GM23338 (cell line): ENCODE measurements around the gene GNAI2. TPM values are rescaled to one million over a fixed set of nuclear protein-coding genes. Genes with fewer than 3 reads are reported as not detected.

Experiments used
- ATAC-seq: fragments of 200-7000 bp; cut with Tn5 transposase; 3 replicates; pipeline ENCODE4 v1.9.1; 2020
- DNase-seq: peaks from one replicate; pipeline ENCODE4 v3.0.0-alpha.2; 2015; ENCODE audit warnings: low spot score
- H2AFZ ChIP-seq: fragments of 200-600 bp; sonication (generic); 2 replicates; pipeline ENCODE4 v1.8.0; 2016; ENCODE audit warnings: antibody characterized with exemption, mild to moderate bottlenecking, moderate library complexity
- H3F3A ChIP-seq: fragments of 200-600 bp; sonication (generic); replicated peaks from 2 replicates; pipeline ENCODE4 v1.8.0; 2017; ENCODE audit warnings: antibody characterized with exemption, mixed run types, low read depth
- H3K27ac ChIP-seq: fragments of 200-600 bp; sonication (generic); 2 replicates; pipeline ENCODE4 v1.6.1; 2016; ENCODE audit warnings: low read depth
- H3K27me3 ChIP-seq: fragments of 200-600 bp; sonication (generic); 2 replicates; pipeline ENCODE4 v1.8.0; 2016; ENCODE audit warnings: mild to moderate bottlenecking, mixed run types, moderate library complexity; ENCODE audit not compliant: insufficient read depth
- H3K36me3 ChIP-seq: fragments of 200-600 bp; sonication (generic); 2 replicates; pipeline ENCODE4 v1.8.0; 2016; ENCODE audit warnings: mild to moderate bottlenecking; ENCODE audit not compliant: insufficient read depth
- H3K4me1 ChIP-seq: fragments of 200-600 bp; sonication (generic); 2 replicates; pipeline ENCODE4 v1.8.0; 2016; ENCODE audit warnings: mild to moderate bottlenecking, moderate library complexity; ENCODE audit not compliant: insufficient read depth
- H3K4me2 ChIP-seq: fragments of 200-600 bp; sonication (generic); 2 replicates; pipeline ENCODE4 v1.7.1; 2017; ENCODE audit warnings: mixed run types
- H3K4me3 ChIP-seq: fragments of 200-600 bp; sonication (generic); 2 replicates; pipeline ENCODE4 v1.6.1; 2016; ENCODE audit warnings: mixed run types
- H3K79me2 ChIP-seq: fragments of 200-600 bp; sonication (generic); replicated peaks from 2 replicates; pipeline ENCODE4 v1.8.0; 2017; ENCODE audit warnings: mild to moderate bottlenecking; ENCODE audit not compliant: insufficient read depth
- H3K9me2 ChIP-seq: fragments of 200-600 bp; sonication (generic); 2 replicates; pipeline ENCODE4 v1.8.0; 2017; ENCODE audit not compliant: insufficient read depth
- H4K20me1 ChIP-seq: fragments of 200-600 bp; sonication (generic); replicated peaks from 2 replicates; pipeline ENCODE4 v1.8.0; 2017; ENCODE audit warnings: mild to moderate bottlenecking; ENCODE audit not compliant: insufficient read depth
- H3K27ac Mint-ChIP-seq: 2 replicates; pipeline ENCODE4 v1.8.0; 2020; ENCODE audit warnings: inconsistent platforms, mild to moderate bottlenecking, moderate library complexity, mixed read lengths
- H3K27me3 Mint-ChIP-seq: 3 replicates; pipeline ENCODE4 v1.8.0; 2022; ENCODE audit warnings: low read depth, mild to moderate bottlenecking, moderate library complexity, mixed read lengths, inconsistent platforms; ENCODE audit not compliant: insufficient read depth, poor library complexity
- H3K36me3 Mint-ChIP-seq: 3 replicates; pipeline ENCODE4 v1.8.0; 2021; ENCODE audit warnings: low read depth, mild to moderate bottlenecking, inconsistent platforms, moderate library complexity, mixed read lengths
- H3K4me1 Mint-ChIP-seq: 3 replicates; pipeline ENCODE4 v1.8.0; 2020; ENCODE audit warnings: mild to moderate bottlenecking, inconsistent platforms, mixed read lengths
- H3K4me3 Mint-ChIP-seq: 3 replicates; pipeline ENCODE4 v1.8.0; 2021; ENCODE audit warnings: moderate library complexity, mild to moderate bottlenecking, inconsistent platforms, mixed read lengths
- H3K9me3 Mint-ChIP-seq: 3 replicates; pipeline ENCODE4 v1.8.0; 2020; ENCODE audit warnings: moderate library complexity, mild to moderate bottlenecking, inconsistent platforms, mixed read lengths
- CREB1 ChIP-seq: fragments of 250-450 bp; sonication (Bioruptor Pico); IDR thresholded peaks from 2 replicates; pipeline ENCODE4 v1.5.0; 2020; ENCODE audit warnings: low read depth, mild to moderate bottlenecking, moderate library complexity
- CTCF ChIP-seq, 2 experiments: fragments of 200-600 bp in 1 of 2; sonication (generic) in 1 of 2; conservative IDR thresholded peaks; 2 replicates each; pipeline versions ENCODE4 v1.5.1 to v1.6.1; 2016 to 2017; ENCODE audit warnings: antibody characterized with exemption in 2 of 2, low read depth in 2 of 2, mild to moderate bottlenecking in 2 of 2, moderate library complexity in 1 of 2
- EZH2 ChIP-seq: fragments of 200-600 bp; sonication (generic); IDR thresholded peaks from one replicate; pipeline ENCODE4 v1.8.0; 2017; ENCODE audit warnings: antibody characterized with exemption, mild to moderate bottlenecking, low read depth; ENCODE audit not compliant: unreplicated experiment
- EZH2phosphoT487 ChIP-seq: fragments of 200-600 bp; sonication (generic); IDR thresholded peaks from one replicate; pipeline ENCODE4 v1.8.1; 2018; ENCODE audit warnings: antibody characterized with exemption; ENCODE audit not compliant: unreplicated experiment
- JUNB ChIP-seq: IDR thresholded peaks from one replicate; pipeline ENCODE4 v1.6.1; 2016; ENCODE audit warnings: antibody characterized with exemption; ENCODE audit not compliant: unreplicated experiment
- NANOG ChIP-seq: IDR thresholded peaks from 2 replicates; pipeline ENCODE4 v1.6.1; 2016; ENCODE audit warnings: antibody characterized with exemption, borderline replicate concordance
- STAT1 ChIP-seq: IDR thresholded peaks from one replicate; pipeline ENCODE4 v1.6.1; 2016; ENCODE audit warnings: antibody characterized with exemption; ENCODE audit not compliant: unreplicated experiment
- ZNF114 ChIP-seq: fragments of 250-450 bp; sonication (Bioruptor Pico); IDR thresholded peaks from 2 replicates; pipeline ENCODE4 v1.5.0; 2020; ENCODE audit warnings: mild to moderate bottlenecking, moderate library complexity
- ZNF331 ChIP-seq: fragments of 250-450 bp; sonication (Bioruptor Pico); IDR thresholded peaks from 2 replicates; pipeline ENCODE4 v1.5.0; 2020; ENCODE audit warnings: low read depth, mild to moderate bottlenecking, moderate library complexity
- polyA plus RNA-seq: library from polyadenylated mRNA; unstranded; fragments of >200 nt; fragmentation: Nextera tagmentation; extraction: Ambion mirVana; gene quantifications from 2 replicates; pipeline ENCODE4 v1.2.1, GENCODE V29; 2016
- total RNA-seq: library from RNA; depleted of rRNA; stranded (reverse); fragments of >200 nt; shearing (Covaris generic); gene quantifications from 2 replicates; pipeline ENCODE4 v1.2.3, GENCODE V29; 2014
- TF ChIP-seq, protein P1 (sequence below): IDR thresholded peaks from 2 replicates; pipeline ENCODE4 v1.6.1; 2016; ENCODE audit warnings: antibody characterized with exemption
- TF ChIP-seq, protein P2 (sequence below): IDR thresholded peaks from one replicate; pipeline ENCODE4 v1.6.1; 2018; ENCODE audit warnings: antibody characterized with exemption; ENCODE audit not compliant: unreplicated experiment
- TF ChIP-seq, protein P3 (sequence below): fragments of 250-450 bp; sonication (Bioruptor Pico); IDR thresholded peaks from 2 replicates; pipeline ENCODE4 v1.5.0; 2020; ENCODE audit warnings: mild to moderate bottlenecking, moderate library complexity

The GNAI2 gene
- total and polyA plus RNA-seq, 2 experiments from 2014 or later = 138 to 153 TPM

DNA sequence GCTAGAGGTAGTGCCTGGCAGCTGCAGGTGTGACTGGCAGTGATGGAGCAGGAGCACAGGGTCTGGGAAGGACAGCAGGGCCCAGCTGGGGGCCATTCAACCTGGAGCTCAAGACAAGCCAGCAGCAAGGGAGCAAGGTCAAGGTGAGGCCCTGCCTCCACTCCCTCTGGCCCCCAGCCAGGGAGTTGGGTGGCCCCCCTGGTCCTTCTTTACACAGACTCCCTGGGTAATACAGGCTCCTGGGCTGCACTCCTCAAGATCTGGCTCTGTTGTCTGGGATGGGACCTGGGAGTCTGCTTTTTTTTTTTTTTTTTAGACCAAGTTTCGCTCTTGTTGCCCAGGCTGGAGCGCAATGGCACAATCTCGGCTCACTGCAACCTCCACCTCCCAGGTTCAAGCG is 14.5 kb downstream of the GNAI2 start:
- Histone ChIP-seq H4K20me1 (peaks cover 42% of the 10 kb centered on the region), H3K27ac (no peak overlapping the region), H3K36me3 (no peaks in the 10 kb centered on the region), H3K27me3 (no peaks in the 10 kb centered on the region), H3K79me2 (peaks cover 47% of the 10 kb centered on the region), H3K4me2 (no peak overlapping the region), H3K4me3 (no peak overlapping the region), H3K4me1 (peaks cover 15% of the 10 kb centered on the region), H2AFZ (no peak overlapping the region), H3K9me2 (no peaks in the 10 kb centered on the region), H3F3A (peaks cover 8% of the 10 kb centered on the region)
- H3K36me3 Mint-ChIP-seq = peaks cover 22% of the 10 kb centered on the region
- H3K27me3 Mint-ChIP-seq = peaks cover 3% of the 10 kb centered on the region
- TF ChIP-seq EZH2 (no peak), NANOG (no peak), ZNF331 (no peak), ZNF114 (CRISPR knock-in tag) (no peak), CTCF (conservative IDR thresholded peaks at IDR 0.05; ENCODE audit: low read depth in 2 of 2) (no peak), STAT1 (no peak), CREB1 (CRISPR knock-in tag) (no peak), EZH2phosphoT487 (no peak), JUNB (no peak)
- TF ChIP-seq, protein P1, sequence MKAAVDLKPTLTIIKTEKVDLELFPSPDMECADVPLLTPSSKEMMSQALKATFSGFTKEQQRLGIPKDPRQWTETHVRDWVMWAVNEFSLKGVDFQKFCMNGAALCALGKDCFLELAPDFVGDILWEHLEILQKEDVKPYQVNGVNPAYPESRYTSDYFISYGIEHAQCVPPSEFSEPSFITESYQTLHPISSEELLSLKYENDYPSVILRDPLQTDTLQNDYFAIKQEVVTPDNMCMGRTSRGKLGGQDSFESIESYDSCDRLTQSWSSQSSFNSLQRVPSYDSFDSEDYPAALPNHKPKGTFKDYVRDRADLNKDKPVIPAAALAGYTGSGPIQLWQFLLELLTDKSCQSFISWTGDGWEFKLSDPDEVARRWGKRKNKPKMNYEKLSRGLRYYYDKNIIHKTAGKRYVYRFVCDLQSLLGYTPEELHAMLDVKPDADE = no peak
- TF ChIP-seq, protein P2, sequence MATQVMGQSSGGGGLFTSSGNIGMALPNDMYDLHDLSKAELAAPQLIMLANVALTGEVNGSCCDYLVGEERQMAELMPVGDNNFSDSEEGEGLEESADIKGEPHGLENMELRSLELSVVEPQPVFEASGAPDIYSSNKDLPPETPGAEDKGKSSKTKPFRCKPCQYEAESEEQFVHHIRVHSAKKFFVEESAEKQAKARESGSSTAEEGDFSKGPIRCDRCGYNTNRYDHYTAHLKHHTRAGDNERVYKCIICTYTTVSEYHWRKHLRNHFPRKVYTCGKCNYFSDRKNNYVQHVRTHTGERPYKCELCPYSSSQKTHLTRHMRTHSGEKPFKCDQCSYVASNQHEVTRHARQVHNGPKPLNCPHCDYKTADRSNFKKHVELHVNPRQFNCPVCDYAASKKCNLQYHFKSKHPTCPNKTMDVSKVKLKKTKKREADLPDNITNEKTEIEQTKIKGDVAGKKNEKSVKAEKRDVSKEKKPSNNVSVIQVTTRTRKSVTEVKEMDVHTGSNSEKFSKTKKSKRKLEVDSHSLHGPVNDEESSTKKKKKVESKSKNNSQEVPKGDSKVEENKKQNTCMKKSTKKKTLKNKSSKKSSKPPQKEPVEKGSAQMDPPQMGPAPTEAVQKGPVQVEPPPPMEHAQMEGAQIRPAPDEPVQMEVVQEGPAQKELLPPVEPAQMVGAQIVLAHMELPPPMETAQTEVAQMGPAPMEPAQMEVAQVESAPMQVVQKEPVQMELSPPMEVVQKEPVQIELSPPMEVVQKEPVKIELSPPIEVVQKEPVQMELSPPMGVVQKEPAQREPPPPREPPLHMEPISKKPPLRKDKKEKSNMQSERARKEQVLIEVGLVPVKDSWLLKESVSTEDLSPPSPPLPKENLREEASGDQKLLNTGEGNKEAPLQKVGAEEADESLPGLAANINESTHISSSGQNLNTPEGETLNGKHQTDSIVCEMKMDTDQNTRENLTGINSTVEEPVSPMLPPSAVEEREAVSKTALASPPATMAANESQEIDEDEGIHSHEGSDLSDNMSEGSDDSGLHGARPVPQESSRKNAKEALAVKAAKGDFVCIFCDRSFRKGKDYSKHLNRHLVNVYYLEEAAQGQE = no peak
- TF ChIP-seq, protein P3, sequence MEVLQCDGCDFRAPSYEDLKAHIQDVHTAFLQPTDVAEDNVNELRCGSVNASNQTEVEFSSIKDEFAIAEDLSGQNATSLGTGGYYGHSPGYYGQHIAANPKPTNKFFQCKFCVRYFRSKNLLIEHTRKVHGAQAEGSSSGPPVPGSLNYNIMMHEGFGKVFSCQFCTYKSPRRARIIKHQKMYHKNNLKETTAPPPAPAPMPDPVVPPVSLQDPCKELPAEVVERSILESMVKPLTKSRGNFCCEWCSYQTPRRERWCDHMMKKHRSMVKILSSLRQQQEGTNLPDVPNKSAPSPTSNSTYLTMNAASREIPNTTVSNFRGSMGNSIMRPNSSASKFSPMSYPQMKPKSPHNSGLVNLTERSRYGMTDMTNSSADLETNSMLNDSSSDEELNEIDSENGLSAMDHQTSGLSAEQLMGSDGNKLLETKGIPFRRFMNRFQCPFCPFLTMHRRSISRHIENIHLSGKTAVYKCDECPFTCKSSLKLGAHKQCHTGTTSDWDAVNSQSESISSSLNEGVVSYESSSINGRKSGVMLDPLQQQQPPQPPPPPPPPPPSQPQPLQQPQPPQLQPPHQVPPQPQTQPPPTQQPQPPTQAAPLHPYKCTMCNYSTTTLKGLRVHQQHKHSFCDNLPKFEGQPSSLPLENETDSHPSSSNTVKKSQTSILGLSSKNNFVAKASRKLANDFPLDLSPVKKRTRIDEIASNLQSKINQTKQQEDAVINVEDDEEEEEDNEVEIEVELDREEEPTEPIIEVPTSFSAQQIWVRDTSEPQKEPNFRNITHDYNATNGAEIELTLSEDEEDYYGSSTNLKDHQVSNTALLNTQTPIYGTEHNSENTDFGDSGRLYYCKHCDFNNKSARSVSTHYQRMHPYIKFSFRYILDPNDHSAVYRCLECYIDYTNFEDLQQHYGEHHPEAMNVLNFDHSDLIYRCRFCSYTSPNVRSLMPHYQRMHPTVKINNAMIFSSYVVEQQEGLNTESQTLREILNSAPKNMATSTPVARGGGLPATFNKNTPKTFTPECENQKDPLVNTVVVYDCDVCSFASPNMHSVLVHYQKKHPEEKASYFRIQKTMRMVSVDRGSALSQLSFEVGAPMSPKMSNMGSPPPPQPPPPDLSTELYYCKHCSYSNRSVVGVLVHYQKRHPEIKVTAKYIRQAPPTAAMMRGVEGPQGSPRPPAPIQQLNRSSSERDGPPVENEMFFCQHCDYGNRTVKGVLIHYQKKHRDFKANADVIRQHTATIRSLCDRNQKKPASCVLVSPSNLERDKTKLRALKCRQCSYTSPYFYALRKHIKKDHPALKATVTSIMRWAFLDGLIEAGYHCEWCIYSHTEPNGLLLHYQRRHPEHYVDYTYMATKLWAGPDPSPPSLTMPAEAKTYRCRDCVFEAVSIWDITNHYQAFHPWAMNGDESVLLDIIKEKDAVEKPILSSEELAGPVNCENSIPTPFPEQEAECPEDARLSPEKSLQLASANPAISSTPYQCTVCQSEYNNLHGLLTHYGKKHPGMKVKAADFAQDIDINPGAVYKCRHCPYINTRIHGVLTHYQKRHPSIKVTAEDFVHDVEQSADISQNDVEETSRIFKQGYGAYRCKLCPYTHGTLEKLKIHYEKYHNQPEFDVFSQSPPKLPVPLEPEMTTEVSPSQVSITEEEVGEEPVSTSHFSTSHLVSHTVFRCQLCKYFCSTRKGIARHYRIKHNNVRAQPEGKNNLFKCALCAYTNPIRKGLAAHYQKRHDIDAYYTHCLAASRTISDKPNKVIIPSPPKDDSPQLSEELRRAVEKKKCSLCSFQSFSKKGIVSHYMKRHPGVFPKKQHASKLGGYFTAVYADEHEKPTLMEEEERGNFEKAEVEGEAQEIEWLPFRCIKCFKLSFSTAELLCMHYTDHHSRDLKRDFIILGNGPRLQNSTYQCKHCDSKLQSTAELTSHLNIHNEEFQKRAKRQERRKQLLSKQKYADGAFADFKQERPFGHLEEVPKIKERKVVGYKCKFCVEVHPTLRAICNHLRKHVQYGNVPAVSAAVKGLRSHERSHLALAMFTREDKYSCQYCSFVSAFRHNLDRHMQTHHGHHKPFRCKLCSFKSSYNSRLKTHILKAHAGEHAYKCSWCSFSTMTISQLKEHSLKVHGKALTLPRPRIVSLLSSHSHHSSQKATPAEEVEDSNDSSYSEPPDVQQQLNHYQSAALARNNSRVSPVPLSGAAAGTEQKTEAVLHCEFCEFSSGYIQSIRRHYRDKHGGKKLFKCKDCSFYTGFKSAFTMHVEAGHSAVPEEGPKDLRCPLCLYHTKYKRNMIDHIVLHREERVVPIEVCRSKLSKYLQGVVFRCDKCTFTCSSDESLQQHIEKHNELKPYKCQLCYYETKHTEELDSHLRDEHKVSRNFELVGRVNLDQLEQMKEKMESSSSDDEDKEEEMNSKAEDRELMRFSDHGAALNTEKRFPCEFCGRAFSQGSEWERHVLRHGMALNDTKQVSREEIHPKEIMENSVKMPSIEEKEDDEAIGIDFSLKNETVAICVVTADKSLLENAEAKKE (CRISPR knock-in tag) = no peak
- DNase-seq (no peak), ATAC-seq (no peak)
- H3K27ac Mint-ChIP-seq = no peak overlapping the region
- H3K9me3 Mint-ChIP-seq = no peaks in the 10 kb centered on the region; the same call in 2 of the 3 replicates
- no peak overlapping the region for H3K4me3 Mint-ChIP-seq
- H3K4me1 Mint-ChIP-seq = peaks cover 32% of the 10 kb centered on the region
